Measurements from ENCODE around the gene IVD.

The IVD gene

GRCh38 chr15:40405501-40406381 lies at the start of gene IVD:
IVD (plus strand) TSS chr15:40405795; CDS start chr15:40405828, 33 bp downstream.
- DNase-seq, result peak; percentile 88

GRCh38 chr15:40355976-40356585 lies 49.5 kb upstream of the IVD start:
- no peak for DNase-seq

- DNase-seq, result no peak
Observed at GRCh38 chr15:40357246-40357645, 48.3 kb upstream of the IVD start.

- DNase-seq, result peak; percentile 92
Observed at GRCh38 chr15:40357723-40358470, 47.7 kb upstream of the IVD start, which contains the start of gene DISP2. DISP2 (plus strand) TSS chr15:40358219; CDS start chr15:40358322, 103 bp downstream.

GRCh38 chr15:40358471-40359353 lies 46.9 kb upstream of the IVD start:
- peak; percentile 29 for DNase-seq

GRCh38 chr15:40360015-40360414 lies 45.6 kb upstream of the IVD start:
- no peak for DNase-seq

- DNase-seq, result no peak
Observed at GRCh38 chr15:40361640-40362039, 44.0 kb upstream of the IVD start.

- no peak for DNase-seq
Observed at GRCh38 chr15:40363611-40364010, 42.0 kb upstream of the IVD start.

- no peak for DNase-seq
Observed at GRCh38 chr15:40364251-40364650, 41.3 kb upstream of the IVD start.

GRCh38 chr15:40365016-40365415 lies 40.6 kb upstream of the IVD start:
- DNase-seq, result no peak

GRCh38 chr15:40365624-40366456 lies 39.8 kb upstream of the IVD start:
- no peak for DNase-seq

GRCh38 chr15:40366457-40367370 lies 38.9 kb upstream of the IVD start:
- no peak for DNase-seq

GRCh38 chr15:40367371-40367685 lies 38.3 kb upstream of the IVD start:
- DNase-seq, result no peak

- peak; percentile 93 for DNase-seq
Observed at GRCh38 chr15:40367686-40368611, 37.6 kb upstream of the IVD start.

- no peak for DNase-seq
Observed at GRCh38 chr15:40368719-40369473, 36.7 kb upstream of the IVD start.

- no peak for DNase-seq
Observed at GRCh38 chr15:40369474-40369869, 36.1 kb upstream of the IVD start.

- no peak for DNase-seq
Observed at GRCh38 chr15:40369971-40370370, 35.6 kb upstream of the IVD start.

- no peak for DNase-seq
Observed at GRCh38 chr15:40372981-40373380, 32.6 kb upstream of the IVD start.

- DNase-seq, result no peak
Observed at GRCh38 chr15:40377606-40378005, 28.0 kb upstream of the IVD start.
